HG03460 (cell line): ENCODE results near the gene ATXN7.

Experiments
- ATAC-seq: cut with Tn5 transposase; IDR thresholded peaks from one replicate; pipeline ENCODE4 v1.9.1; 2021; ENCODE audit not compliant: unreplicated experiment

Gene ATXN7

DNA sequence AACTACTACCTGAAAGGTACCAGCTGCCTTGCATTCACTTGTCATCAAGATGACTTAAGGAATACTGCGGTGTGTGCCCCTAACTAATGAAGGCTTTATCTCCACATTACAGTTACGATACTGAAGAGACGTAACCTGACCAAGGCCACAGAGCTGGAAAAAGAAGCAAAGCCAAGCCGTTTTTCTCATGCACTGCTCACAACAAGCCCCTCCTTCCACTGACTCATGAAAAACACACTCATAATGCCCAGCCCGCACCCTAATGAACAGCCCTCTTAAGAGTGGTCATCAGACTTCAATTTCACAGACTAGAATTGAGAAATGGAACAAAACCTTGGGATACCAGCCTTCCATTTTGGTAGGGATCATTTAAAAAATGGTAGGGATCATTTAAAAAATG lies 148.0 kb downstream of the ATXN7 start:
- ATAC-seq: no peak

DNA sequence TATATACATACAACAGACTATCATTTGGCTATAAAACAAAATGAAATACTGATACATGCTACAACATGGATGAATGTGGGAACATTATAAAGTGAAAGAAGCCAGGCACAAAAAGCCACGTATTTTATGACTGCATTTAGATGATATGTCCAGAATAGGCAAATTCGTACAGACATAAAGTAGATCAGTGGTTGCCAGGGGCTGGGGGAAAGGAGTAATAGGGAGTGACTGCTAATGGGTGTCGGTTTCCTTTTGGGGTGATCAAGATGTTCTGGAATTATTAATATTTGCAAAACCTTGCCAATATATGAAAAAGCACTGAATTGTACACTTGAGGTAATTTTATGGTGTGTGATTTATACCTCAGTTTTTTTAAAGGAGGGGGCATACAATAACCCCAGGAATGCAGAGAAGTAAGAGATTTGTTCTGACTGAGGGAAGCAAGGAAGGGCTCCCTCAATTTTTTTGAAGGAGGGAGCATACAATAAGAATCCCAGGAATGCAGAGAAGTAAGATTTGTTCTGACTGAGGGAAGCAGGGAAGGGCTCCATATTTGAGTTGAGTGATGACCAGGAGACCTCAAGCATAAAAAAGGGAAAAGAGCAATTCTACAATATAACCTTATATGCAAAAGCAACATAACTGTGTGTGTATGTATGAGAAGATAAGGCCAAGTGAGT lies 153.4 kb downstream of the ATXN7 start:
- no peak for ATAC-seq

DNA sequence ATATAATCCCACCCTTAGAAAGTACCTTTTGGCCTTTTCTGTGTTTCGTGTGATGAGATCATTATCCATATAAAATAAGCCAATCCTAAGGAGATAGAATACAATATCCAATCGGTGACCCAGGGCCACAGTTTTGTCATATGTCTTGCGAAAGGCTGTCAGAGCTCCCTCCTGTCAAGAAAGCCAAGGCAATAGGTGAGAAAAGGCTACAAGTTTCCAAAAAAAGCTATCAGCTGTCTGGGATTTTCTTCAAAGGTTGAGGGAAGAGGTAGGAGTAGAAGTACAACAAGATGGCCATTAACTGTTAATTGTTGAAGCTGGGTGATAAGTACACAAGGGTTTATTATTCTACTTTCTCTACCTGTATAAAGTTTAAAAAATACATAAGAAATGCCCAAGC lies 155.6 kb downstream of the ATXN7 start:
- no peak for ATAC-seq

GRCh38 chr3:64019879-64020278 lies 156.2 kb downstream of the ATXN7 start:
- no peak for ATAC-seq

DNA sequence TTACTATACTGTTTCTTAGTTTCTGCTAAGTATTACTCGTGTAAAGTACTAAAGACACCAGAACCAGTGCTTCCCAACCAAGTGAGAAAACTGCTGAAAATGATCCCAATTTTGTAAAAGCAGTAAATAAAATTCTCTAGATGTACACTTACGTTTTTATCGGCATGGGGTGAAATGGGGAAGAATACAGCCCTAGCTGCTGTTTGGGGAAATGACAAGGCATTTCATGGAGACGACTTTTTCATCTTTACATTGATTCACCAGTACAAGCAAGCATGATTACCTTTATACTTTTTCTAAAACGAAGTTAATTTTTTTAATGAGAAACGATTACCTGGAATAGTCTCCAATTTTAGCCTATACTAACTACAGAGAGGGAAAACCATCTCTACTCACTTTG lies 158.3 kb downstream of the ATXN7 start:
- no peak for ATAC-seq

DNA sequence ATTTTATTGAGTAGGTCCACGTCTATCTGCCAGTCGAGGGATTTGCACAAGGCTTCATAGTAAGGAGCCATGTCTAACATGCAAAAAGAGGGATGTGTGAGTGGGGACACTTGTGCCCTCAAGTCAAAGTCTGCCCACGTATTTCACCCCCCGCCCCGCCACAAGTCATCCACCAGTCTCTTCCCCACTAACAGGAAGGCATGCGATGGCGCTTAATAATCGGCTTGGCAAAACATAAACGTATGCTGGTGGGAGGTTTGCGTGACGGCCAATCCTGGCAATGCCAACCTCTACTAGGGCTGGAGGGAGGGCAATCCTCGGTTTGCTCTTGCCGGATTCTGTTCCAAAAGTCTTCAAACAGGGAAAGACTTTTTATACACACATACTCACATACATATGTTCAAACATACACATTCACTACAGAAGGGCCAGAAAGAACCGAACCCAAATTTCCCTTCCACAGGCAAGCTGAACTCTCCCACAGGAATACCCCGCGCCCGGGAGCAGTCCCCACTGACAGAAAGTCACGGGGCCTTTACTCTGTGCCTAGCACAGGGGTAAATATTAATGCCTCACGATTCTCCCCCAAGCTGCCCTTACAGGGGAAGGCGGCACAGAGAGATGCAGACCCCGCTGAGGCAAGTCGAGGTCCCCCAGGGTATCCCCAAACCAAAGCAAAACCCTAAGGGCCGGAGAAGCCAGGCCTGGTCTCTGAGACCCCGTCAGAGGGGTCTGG lies 159.0 kb downstream of the ATXN7 start:
- ATAC-seq: no peak

DNA sequence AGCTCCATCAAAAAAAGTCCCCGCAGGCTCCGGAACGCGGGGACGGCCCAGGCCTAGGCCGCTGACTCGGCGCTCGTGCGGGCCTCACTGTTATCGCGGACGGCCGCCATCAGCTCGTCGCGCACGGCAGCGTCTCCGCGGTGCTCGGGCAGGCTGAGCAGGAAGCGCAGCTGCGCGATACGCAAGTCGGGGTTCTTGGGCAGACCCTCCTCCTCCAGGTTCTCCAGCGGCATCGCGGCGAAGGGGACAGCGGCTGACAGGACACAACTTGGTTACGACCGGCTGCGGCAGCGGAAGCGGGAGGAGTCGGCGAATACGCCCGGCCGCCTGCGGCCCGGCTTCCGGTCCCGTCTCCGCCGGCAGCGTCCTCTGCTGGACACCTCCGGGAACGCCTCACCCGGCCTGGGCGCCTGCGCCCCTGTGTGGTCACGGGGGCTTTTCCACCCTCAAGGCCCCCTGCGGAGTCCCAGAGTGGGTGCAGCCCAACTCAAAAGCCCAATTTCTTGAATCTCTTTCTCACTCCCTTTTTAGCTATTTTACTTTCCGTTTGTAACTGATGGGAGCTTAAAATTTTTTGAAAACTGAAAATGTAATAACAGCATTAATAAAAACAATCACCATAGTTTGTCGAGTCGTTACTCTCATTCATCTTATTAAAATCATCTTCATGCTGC lies 159.7 kb downstream of the ATXN7 start, which contains the start of gene PSMD6:
TSS of gene PSMD6 (minus strand) at position 308 of the 674 bp plus-strand sequence. CDS start at position 233, 75 bp downstream.
- peak; percentile 99 for ATAC-seq

- no peak for ATAC-seq
These were observed 160.2 kb downstream of the ATXN7 start for GRCh38 chr3:64023861-64024223.

- ATAC-seq: no peak
These were observed 162.7 kb downstream of the ATXN7 start for GRCh38 chr3:64026346-64026745.

- ATAC-seq: no peak
These were observed 164.0 kb downstream of the ATXN7 start for GRCh38 chr3:64027658-64028057.

GRCh38 chr3:64028754-64029153 lies 165.1 kb downstream of the ATXN7 start:
- ATAC-seq: no peak

DNA sequence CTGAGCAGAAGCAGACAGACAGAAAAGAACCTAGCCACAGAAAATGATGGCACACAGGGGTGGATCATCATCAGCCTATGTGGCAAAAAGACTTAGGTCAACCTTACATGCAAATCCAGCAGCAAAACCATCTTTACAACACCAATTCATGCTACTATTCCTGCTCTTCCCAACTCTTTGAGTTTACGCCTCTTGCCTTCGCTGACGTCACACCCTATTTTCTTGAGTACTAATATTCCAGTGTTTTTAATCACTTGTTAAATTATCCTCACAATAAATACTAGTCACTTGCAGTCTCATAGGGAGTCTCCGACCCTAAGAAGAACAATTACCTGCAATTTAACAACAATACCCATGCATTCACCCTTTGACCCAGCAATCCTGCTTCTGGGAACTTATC lies 165.6 kb downstream of the ATXN7 start:
- ATAC-seq: no peak

GRCh38 chr3:64030741-64031140 lies 167.1 kb downstream of the ATXN7 start:
- peak; percentile 98 for ATAC-seq

GRCh38 chr3:64031540-64032508 lies 168.2 kb downstream of the ATXN7 start:
- no peak for ATAC-seq

- ATAC-seq: no peak
These were observed 169.4 kb downstream of the ATXN7 start for GRCh38 chr3:64033069-64033468.

GRCh38 chr3:64037084-64037483 lies 173.4 kb downstream of the ATXN7 start:
- no peak for ATAC-seq

GRCh38 chr3:64038253-64038767 lies 174.6 kb downstream of the ATXN7 start:
- ATAC-seq: no peak

GRCh38 chr3:64039332-64039731 lies 175.7 kb downstream of the ATXN7 start:
- ATAC-seq: no peak

- ATAC-seq: no peak
These were observed 176.5 kb downstream of the ATXN7 start for GRCh38 chr3:64039981-64040733.

DNA sequence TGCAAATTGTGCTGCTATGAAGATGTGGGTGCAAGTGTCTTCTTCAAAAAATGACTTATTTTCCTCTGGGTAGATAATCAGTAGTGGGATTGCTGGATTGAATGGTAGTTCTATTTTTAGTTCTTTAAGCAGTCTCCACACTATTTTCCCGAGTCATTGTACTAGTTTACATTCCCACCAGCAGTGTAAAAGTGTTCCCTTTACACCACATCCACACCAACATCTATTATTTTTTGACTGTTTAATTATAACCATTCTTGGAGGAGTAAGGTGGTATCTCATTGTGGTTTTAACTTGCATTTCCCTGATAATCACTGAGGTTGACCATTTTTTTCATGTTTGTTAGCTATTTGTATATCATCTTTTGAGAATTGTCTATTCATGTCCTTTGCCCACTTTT lies 179.3 kb downstream of the ATXN7 start:
- no peak for ATAC-seq
